Smooth muscle cell (in vitro differentiated cells): ENCODE measurements around the gene CHID1. TPM values are rescaled to one million over a fixed set of nuclear protein-coding genes. Genes with fewer than 3 reads are reported as not detected.

Experiments
- DNase-seq: peaks from one replicate; lab custom pipeline; 2025; ENCODE audit not compliant: unreplicated experiment; lab: John Stamatoyannopoulos, UW
- H2AFZ ChIP-seq: fragments of 200-600 bp; sonication (generic); 2 replicates; pipeline ENCODE4 v1.6.0; 2016; ENCODE audit warnings: antibody characterized with exemption, low read depth, mild to moderate bottlenecking
- H3F3A ChIP-seq: fragments of 200-600 bp; sonication (generic); 2 replicates; pipeline ENCODE4 v1.6.0; 2017; ENCODE audit warnings: antibody characterized with exemption, low read depth
- H3K27ac ChIP-seq: fragments of 200-600 bp; sonication (generic); 2 replicates; pipeline ENCODE4 v1.5.1; 2016; ENCODE audit warnings: low read depth, mild to moderate bottlenecking
- H3K27me3 ChIP-seq: fragments of 200-600 bp; sonication (generic); 2 replicates; pipeline ENCODE4 v1.6.1; 2016; ENCODE audit warnings: low read depth, mild to moderate bottlenecking
- H3K36me3 ChIP-seq: fragments of 200-600 bp; sonication (generic); 2 replicates; pipeline ENCODE4 v1.5.1; 2016; ENCODE audit warnings: low read depth
- H3K4me1 ChIP-seq: fragments of 200-600 bp; sonication (generic); 2 replicates; pipeline ENCODE4 v1.5.1; 2016; ENCODE audit warnings: low read depth
- H3K4me2 ChIP-seq: fragments of 200-600 bp; sonication (generic); 2 replicates; pipeline ENCODE4 v1.6.0; 2016; ENCODE audit warnings: mild to moderate bottlenecking
- H3K4me3 ChIP-seq: fragments of 200-600 bp; sonication (generic); 2 replicates; pipeline ENCODE4 v1.5.1; 2016; ENCODE audit warnings: mild to moderate bottlenecking
- H3K79me2 ChIP-seq: fragments of 200-600 bp; sonication (generic); 2 replicates; pipeline ENCODE4 v1.6.0; 2016; ENCODE audit warnings: low read depth, mild to moderate bottlenecking
- H3K9ac ChIP-seq: fragments of 200-600 bp; sonication (generic); 2 replicates; pipeline ENCODE4 v1.6.0; 2016; ENCODE audit warnings: low read depth
- H3K9me3 ChIP-seq: fragments of 200-600 bp; sonication (generic); replicated peaks from 2 replicates; pipeline ENCODE4 v1.5.1; 2016; ENCODE audit warnings: low read depth
- H4K20me1 ChIP-seq: fragments of 200-600 bp; sonication (generic); 2 replicates; pipeline ENCODE4 v1.6.0; 2016; ENCODE audit warnings: low read depth
- WGBS: methylation state at CpG from one replicate; pipeline ENCODE4 v1.1.7; 2016; ENCODE audit warnings: low lambda C conversion rate; 5-methylcytosine and 5-hydroxymethylcytosine counted together
- polyA plus RNA-seq: library from polyadenylated mRNA; unstranded; fragments of >200 nt; fragmentation: Nextera tagmentation; extraction: Ambion mirVana; gene quantifications from 2 replicates; pipeline ENCODE4 v1.2.1, GENCODE V29; 2016
- total RNA-seq: library from RNA; depleted of rRNA; stranded (reverse); fragments of >200 nt; gene quantifications from 2 replicates; pipeline ENCODE4 v1.2.3, GENCODE V29; 2014
- TF ChIP-seq, protein P1 (sequence below): fragments of 200-600 bp; sonication (generic); IDR thresholded peaks from 2 replicates; pipeline ENCODE4 v1.5.1; 2017; ENCODE audit warnings: borderline replicate concordance, mild to moderate bottlenecking, antibody characterized with exemption; ENCODE audit not compliant: insufficient read depth, poor library complexity, severe bottlenecking

CHID1 gene
- total and polyA plus RNA-seq, 2 experiments from 2014 or later = 54.3 to 181 TPM

DNA sequence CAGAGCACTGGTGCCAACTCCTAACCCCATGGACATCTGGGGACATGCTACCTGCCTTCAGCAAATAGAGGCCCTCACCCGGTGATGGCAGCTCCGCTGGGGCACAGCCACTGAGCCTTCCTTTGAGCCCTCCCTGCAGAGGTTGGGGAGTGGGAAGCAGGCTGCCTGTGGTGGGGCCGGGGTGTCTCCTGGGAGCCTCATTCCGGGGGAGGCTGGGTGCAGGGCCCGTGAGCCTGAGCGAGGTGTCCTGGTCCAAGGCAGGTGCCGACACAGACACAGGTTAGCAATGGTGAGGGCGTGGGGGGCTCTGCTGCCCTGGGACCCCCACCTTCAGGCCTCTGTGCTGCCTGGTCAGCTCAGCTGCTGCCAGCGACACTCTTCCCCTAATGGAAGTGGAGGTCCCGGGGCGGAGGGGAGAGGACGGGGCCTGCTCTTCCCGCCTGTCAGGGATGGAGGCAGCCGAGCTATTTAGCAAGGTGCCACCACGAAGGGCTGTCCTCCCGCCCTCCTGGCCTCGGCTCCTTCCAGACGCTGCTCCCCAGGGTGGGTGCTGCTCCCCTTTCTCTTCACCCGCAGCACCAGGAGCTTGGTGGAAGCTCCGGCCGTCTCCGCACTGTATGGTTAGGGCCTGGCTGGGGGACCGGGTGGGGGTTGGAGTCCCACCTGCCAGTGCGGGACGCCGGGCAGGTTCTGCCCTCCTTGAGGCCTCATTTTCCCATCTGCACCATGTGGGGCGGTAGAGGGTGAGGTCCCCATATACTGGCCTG is 56.7 kb downstream of the CHID1 start:
- Histone ChIP-seq H4K20me1 (peaks cover 93% of the 10 kb centered on the region), H3K4me1 (peaks cover 24% of the 10 kb centered on the region), H3K4me3 (no peak overlapping the region), H3K9ac (no peak overlapping the region), H3K27ac (no peak overlapping the region), H3K4me2 (no peak overlapping the region), H3K36me3 (no peaks in the 10 kb centered on the region), H3K27me3 (peaks cover 15% of the 10 kb centered on the region), H3K9me3 (no peaks in the 10 kb centered on the region), H2AFZ (no peak overlapping the region), H3F3A (no peaks in the 10 kb centered on the region), H3K79me2 (no peaks in the 10 kb centered on the region)
- 92% methylated on average over 27 of the region's 27 CpGs for WGBS
- TF ChIP-seq, protein P1, sequence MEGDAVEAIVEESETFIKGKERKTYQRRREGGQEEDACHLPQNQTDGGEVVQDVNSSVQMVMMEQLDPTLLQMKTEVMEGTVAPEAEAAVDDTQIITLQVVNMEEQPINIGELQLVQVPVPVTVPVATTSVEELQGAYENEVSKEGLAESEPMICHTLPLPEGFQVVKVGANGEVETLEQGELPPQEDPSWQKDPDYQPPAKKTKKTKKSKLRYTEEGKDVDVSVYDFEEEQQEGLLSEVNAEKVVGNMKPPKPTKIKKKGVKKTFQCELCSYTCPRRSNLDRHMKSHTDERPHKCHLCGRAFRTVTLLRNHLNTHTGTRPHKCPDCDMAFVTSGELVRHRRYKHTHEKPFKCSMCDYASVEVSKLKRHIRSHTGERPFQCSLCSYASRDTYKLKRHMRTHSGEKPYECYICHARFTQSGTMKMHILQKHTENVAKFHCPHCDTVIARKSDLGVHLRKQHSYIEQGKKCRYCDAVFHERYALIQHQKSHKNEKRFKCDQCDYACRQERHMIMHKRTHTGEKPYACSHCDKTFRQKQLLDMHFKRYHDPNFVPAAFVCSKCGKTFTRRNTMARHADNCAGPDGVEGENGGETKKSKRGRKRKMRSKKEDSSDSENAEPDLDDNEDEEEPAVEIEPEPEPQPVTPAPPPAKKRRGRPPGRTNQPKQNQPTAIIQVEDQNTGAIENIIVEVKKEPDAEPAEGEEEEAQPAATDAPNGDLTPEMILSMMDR = no peak
- DNase-seq = no peak

DNA sequence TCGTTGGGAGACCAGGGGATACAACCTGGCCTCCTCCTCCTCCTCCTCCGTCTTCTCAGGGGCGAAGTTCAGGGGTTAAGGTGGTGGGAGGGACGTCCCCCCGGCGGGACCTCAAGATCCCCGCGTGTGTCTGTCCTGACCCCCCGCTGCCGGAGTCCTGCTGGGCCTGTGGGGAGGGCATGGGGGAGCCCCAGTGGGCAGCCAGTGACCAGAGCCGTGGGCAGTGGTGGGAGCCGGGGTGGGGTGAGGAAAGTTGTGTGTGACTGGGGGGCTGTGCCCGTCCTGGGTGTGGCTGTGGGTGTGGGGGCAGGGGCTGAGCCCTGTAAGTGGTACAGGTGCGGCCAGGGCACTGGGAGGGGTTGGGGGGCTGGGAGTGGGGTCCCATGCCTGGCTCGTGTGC is 57.8 kb downstream of the CHID1 start:
- no peaks in the 10 kb centered on the region for H3K9me3 ChIP-seq
- H3F3A ChIP-seq = no peaks in the 10 kb centered on the region
- no peak for DNase-seq
- no peak overlapping the region for H3K9ac ChIP-seq
- peaks cover 95% of the 10 kb centered on the region for H4K20me1 ChIP-seq
- H3K27ac ChIP-seq = no peak overlapping the region
- peaks cover 19% of the 10 kb centered on the region for H3K27me3 ChIP-seq
- WGBS = 97% methylated on average over 11 of the region's 15 CpGs
- H3K36me3 ChIP-seq = no peaks in the 10 kb centered on the region
- H3K79me2 ChIP-seq = no peaks in the 10 kb centered on the region
- no peak overlapping the region for H3K4me2 ChIP-seq
- TF ChIP-seq, protein P1 = no peak
- no peak overlapping the region for H2AFZ ChIP-seq
- H3K4me1 ChIP-seq = peaks cover 29% of the 10 kb centered on the region
- H3K4me3 ChIP-seq = no peak overlapping the region

DNA sequence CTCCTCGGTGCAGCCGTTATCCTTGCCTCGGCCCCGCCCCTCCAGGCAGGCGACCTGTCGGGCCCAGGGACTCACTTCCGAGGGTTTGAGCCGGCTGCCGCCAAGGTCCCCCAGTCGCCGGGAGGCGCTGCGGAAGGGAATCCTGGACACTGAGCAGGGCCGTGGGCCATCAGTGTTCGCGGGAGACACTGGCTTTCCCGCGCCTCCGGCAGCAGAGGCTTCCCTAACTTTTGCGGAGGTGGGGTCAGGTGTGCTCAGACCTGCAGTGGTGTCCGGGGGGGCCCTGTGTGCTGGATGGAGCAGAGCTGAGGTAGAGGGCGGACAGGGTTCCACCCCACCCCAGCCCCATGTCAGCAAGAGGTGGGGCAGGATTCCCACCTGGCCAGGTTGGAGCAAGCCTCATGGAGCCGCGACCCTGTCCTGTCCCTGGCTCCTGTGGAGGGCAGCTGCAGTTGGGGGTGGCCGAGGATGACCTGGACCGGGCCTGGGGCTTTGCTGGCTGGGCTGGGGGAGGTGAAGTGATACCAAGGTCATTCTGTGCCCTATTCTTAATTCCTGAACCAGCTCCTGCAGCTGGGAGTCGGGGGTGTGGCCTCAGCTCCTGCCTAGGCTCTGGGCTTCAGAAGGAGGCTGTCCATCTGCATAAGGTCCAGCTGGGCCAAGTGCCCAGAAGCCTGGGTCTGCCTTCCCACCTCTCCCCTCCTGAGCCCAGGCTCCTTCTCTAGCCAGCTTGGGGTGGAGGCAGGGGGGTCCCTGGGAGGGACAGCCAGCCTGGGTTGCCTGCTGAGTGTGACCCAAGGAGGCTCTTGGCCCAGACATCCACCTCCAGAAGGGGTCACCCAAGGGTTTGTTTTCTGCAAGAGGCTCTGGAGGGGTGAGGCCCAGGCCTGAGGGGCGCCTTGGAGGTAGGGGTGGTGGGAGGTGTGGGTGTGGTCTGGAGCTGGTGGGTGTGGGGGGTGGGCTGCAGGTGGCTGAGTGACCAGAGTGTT is 59.5 kb downstream of the CHID1 start:
- Histone ChIP-seq H3K79me2 (no peaks in the 10 kb centered on the region), H3K27me3 (peaks cover 19% of the 10 kb centered on the region), H3K4me2 (peak overlapping the region; percentile 98), H3K36me3 (no peaks in the 10 kb centered on the region), H3K9me3 (no peaks in the 10 kb centered on the region), H4K20me1 (peaks cover 96% of the 10 kb centered on the region), H3K4me3 (peak overlapping the region; percentile 53), H3F3A (no peaks in the 10 kb centered on the region), H3K9ac (no peak overlapping the region), H3K27ac (no peak overlapping the region), H2AFZ (no peak overlapping the region), H3K4me1 (peaks cover 29% of the 10 kb centered on the region)
- DNase-seq = no peak
- WGBS = 34% methylated on average over 28 of the region's 28 CpGs
- TF ChIP-seq, protein P1 = no peak
